Measurements from ENCODE around the gene ARSG. TPM values are rescaled to one million over a fixed set of nuclear protein-coding genes. Genes with fewer than 3 reads are reported as not detected.

ARSG gene
- total RNA-seq, 1 donor from 2014 or later, result 8.7 TPM

- no peaks in the 10 kb centered on the region for H3K36me3 Mint-ChIP-seq (ENCODE audit: unreplicated experiment)
- no peaks in the 10 kb centered on the region for H3K9me3 Mint-ChIP-seq (ENCODE audit: unreplicated experiment)
- TF ChIP-seq CTCF (IDR thresholded peaks at IDR 0.05), result no peak
- peak overlapping the region; percentile 38 for H3K27ac Mint-ChIP-seq (ENCODE audit: unreplicated experiment)
- no peaks in the 10 kb centered on the region for H3K27me3 Mint-ChIP-seq (ENCODE audit: unreplicated experiment)
- peaks cover 28% of the 10 kb centered on the region for H3K4me1 Mint-ChIP-seq (ENCODE audit: unreplicated experiment)
- DNase-seq (ENCODE audit: extremely low spot score, unreplicated experiment), result no peak
- H3K4me3 Mint-ChIP-seq (ENCODE audit: unreplicated experiment), result no peak overlapping the region
Measured at GRCh38 chr17:68384941-68385340, 93.6 kb downstream of the ARSG start.

GRCh38 chr17:68385490-68386215 lies 94.4 kb downstream of the ARSG start:
- Mint-ChIP-seq H3K27ac (ENCODE audit: unreplicated experiment) (no peak overlapping the region), H3K27me3 (ENCODE audit: unreplicated experiment) (no peaks in the 10 kb centered on the region)

GRCh38 chr17:68387435-68388218 lies 96.3 kb downstream of the ARSG start:
- peaks cover 21% of the 10 kb centered on the region for H3K4me1 Mint-ChIP-seq (ENCODE audit: unreplicated experiment)
- H3K27ac Mint-ChIP-seq (ENCODE audit: unreplicated experiment), result no peak overlapping the region
- no peak for DNase-seq (ENCODE audit: extremely low spot score, unreplicated experiment)
- TF ChIP-seq CTCF (IDR thresholded peaks at IDR 0.05), result no peak
- H3K4me3 Mint-ChIP-seq (ENCODE audit: unreplicated experiment), result no peak overlapping the region
- no peaks in the 10 kb centered on the region for H3K9me3 Mint-ChIP-seq (ENCODE audit: unreplicated experiment)
- H3K36me3 Mint-ChIP-seq (ENCODE audit: unreplicated experiment), result no peaks in the 10 kb centered on the region
- no peaks in the 10 kb centered on the region for H3K27me3 Mint-ChIP-seq (ENCODE audit: unreplicated experiment)

More at GRCh38 chr17:68385490-68386215, 94.4 kb downstream of the ARSG start:
- Mint-ChIP-seq H3K4me3 (ENCODE audit: unreplicated experiment) (no peak overlapping the region), H3K4me1 (ENCODE audit: unreplicated experiment) (peaks cover 26% of the 10 kb centered on the region), H3K9me3 (ENCODE audit: unreplicated experiment) (no peaks in the 10 kb centered on the region), H3K36me3 (ENCODE audit: unreplicated experiment) (no peaks in the 10 kb centered on the region)
- DNase-seq (ENCODE audit: extremely low spot score, unreplicated experiment), result no peak
- no peak for TF ChIP-seq CTCF (IDR thresholded peaks at IDR 0.05)

- H3K27me3 Mint-ChIP-seq (ENCODE audit: unreplicated experiment), result no peaks in the 10 kb centered on the region
- H3K9me3 Mint-ChIP-seq (ENCODE audit: unreplicated experiment), result no peaks in the 10 kb centered on the region
- H3K36me3 Mint-ChIP-seq (ENCODE audit: unreplicated experiment), result no peaks in the 10 kb centered on the region
- no peak overlapping the region for H3K4me3 Mint-ChIP-seq (ENCODE audit: unreplicated experiment)
- DNase-seq (ENCODE audit: extremely low spot score, unreplicated experiment), result no peak
- no peak overlapping the region for H3K27ac Mint-ChIP-seq (ENCODE audit: unreplicated experiment)
- H3K4me1 Mint-ChIP-seq (ENCODE audit: unreplicated experiment), result peaks cover 9% of the 10 kb centered on the region
- no peak for TF ChIP-seq CTCF (IDR thresholded peaks at IDR 0.05)
Measured at GRCh38 chr17:68389041-68389440, 97.7 kb downstream of the ARSG start.

GRCh38 chr17:68390888-68391545 lies 99.7 kb downstream of the ARSG start:
- Mint-ChIP-seq H3K27me3 (ENCODE audit: unreplicated experiment) (no peaks in the 10 kb centered on the region), H3K27ac (ENCODE audit: unreplicated experiment) (no peak overlapping the region), H3K36me3 (ENCODE audit: unreplicated experiment) (no peaks in the 10 kb centered on the region), H3K4me1 (ENCODE audit: unreplicated experiment) (peaks cover 2% of the 10 kb centered on the region), H3K9me3 (ENCODE audit: unreplicated experiment) (no peaks in the 10 kb centered on the region), H3K4me3 (ENCODE audit: unreplicated experiment) (no peak overlapping the region)
- peak; percentile 60 for DNase-seq (ENCODE audit: extremely low spot score, unreplicated experiment)
- no peak for TF ChIP-seq CTCF (IDR thresholded peaks at IDR 0.05)
